ENCODE results near the gene CCL13. TPM values are rescaled to one million over a fixed set of nuclear protein-coding genes. Genes with fewer than 3 reads are reported as not detected.

The CCL13 gene
- total and polyA plus RNA-seq, 2 of the 8 experiments (the other 6 are each of a cell fraction or from before 2014, with no cell fraction given), result not detected

GRCh38 chr17:34349751-34350150 is 6.5 kb upstream of the CCL13 start:
- POLR2A ChIA-PET (ENCODE audit: partially characterized antibody), result no interaction called here

More at GRCh38 chr17:34349751-34350150, 6.5 kb upstream of the CCL13 start:
- Histone ChIP-seq H3K27me3 (replicated peaks in 1 of 4; ENCODE audit: control insufficient read depth in 3 of 4, extremely low read depth in 1 of 4, insufficient read depth in 3 of 4, low read length in 3 of 4) (no peaks in the 10 kb centered on the region), H2AFZ (ENCODE audit: low read length) (no peak overlapping the region), H2BK15ac (ENCODE audit: low read length) (no peak overlapping the region), H3K14ac (ENCODE audit: insufficient read length) (no peak overlapping the region), H3K23me2 (ENCODE audit: low read depth, low read length) (no peaks in the 10 kb centered on the region), H4K91ac (replicated peaks; ENCODE audit: insufficient read length, low read length) (no peak overlapping the region), H2BK12ac (ENCODE audit: low read depth, low read length) (no peak overlapping the region), H2BK120ac (replicated peaks; ENCODE audit: low read depth, low read length) (no peak overlapping the region), H2BK20ac (ENCODE audit: low read length) (no peak overlapping the region), H2AK5ac (ENCODE audit: low read depth, low read length) (no peak overlapping the region), H3K9ac (replicated peaks in 1 of 4; ENCODE audit: extremely low read depth in 1 of 4, low read depth in 3 of 4, low read length in 3 of 4) (no peak overlapping the region), H4K5ac (ENCODE audit: insufficient read length, low read depth, low read length) (no peak overlapping the region), H4K20me1 (replicated peaks in 1 of 2; ENCODE audit: control insufficient read depth in 1 of 2, insufficient read depth in 2 of 2, low read length in 2 of 2) (no peaks in the 10 kb centered on the region), H3K23ac (ENCODE audit: insufficient read length) (no peak overlapping the region), H3K4me2 (ENCODE audit: insufficient read depth in 1 of 2, low read depth in 2 of 2, low read length in 2 of 2) (no peak overlapping the region), H3K18ac (ENCODE audit: extremely low read depth, low read length) (no peak overlapping the region), H3K4me1 (replicated peaks in 1 of 4; ENCODE audit: control insufficient read depth in 3 of 4, insufficient read depth in 4 of 4, low read length in 3 of 4) (peaks cover 0 to 3% (median 0%) of the 10 kb centered on the region in 4 experiments; a peak in 1 of 7 replicates), H2BK5ac (ENCODE audit: low read depth, low read length) (no peak overlapping the region), H3K4ac (replicated peaks; ENCODE audit: insufficient read length, low read depth, low read length) (no peak overlapping the region), H3K9me3 (ENCODE audit: insufficient read depth in 2 of 2, low read depth in 1 of 2, low read length in 1 of 2) (no peaks in the 10 kb centered on the region), H3K56ac (replicated peaks; ENCODE audit: insufficient read length, low read depth, low read length) (no peak overlapping the region), H3K27ac (ENCODE audit: low read depth, low read length) (no peak overlapping the region), H4K8ac (ENCODE audit: extremely low read depth, insufficient read depth, low read length) (no peak overlapping the region), H3K36me3 (ENCODE audit: control insufficient read depth in 2 of 4, insufficient read depth in 4 of 4, low read length in 3 of 4) (no peaks in the 10 kb centered on the region), H3K4me3 (ENCODE audit: extremely low read depth in 1 of 4, insufficient read depth in 2 of 4, low read depth in 3 of 4, low read length in 4 of 4) (no peak overlapping the region), H3K79me1 (ENCODE audit: low read depth, low read length) (no peaks in the 10 kb centered on the region), H3K79me2 (ENCODE audit: control insufficient read depth in 1 of 2, insufficient read depth in 2 of 2, low read length in 2 of 2) (no peaks in the 10 kb centered on the region)
- TF ChIP-seq NRF1 (IDR thresholded peaks at IDR 0.05; ENCODE audit: low read depth, low read length) (no peak), CBX8 (IDR thresholded peaks at IDR 0.05; ENCODE audit: borderline replicate concordance, low read depth, low read length) (no peak), EZH2 (IDR thresholded peaks at IDR 0.05; ENCODE audit: low read depth, low read length, severe bottlenecking) (no peak), CTBP2 (IDR thresholded peaks at IDR 0.05; ENCODE audit: borderline replicate concordance, insufficient read depth, insufficient read length, low read length) (no peak), RNF2 (IDR thresholded peaks at IDR 0.05; ENCODE audit: borderline replicate concordance, low read depth, low read length, missing control alignments, poor library complexity, severe bottlenecking) (no peak), GTF2F1 (IDR thresholded peaks at IDR 0.05; ENCODE audit: borderline replicate concordance, low read depth, low read length) (no peak), SUZ12 (IDR thresholded peaks at IDR 0.05; ENCODE audit: low read length) (no peak), KDM1A (IDR thresholded peaks at IDR 0.05; ENCODE audit: borderline replicate concordance, low read length) (no peak), NANOG (IDR thresholded peaks at IDR 0.05; ENCODE audit: insufficient read depth, low read depth, low read length, poor library complexity, severe bottlenecking) (no peak)
- FAIRE-seq, result no peak
- no peak for DNase-seq (ENCODE audit: low read depth in 1 of 2, low spot score in 2 of 2)
- 91% methylated on average over 4 of the region's 4 CpGs; no CpG with 5 or more reads in 1 of the 2 experiments for whole genome bisulfite sequencing, 2 experiments (ENCODE audit: extremely low coverage in 1 of 2, insufficient coverage in 1 of 2, insufficient read length in 1 of 2, insufficient replicate concordance in 2 of 2, low coverage in 1 of 2, low lambda C conversion rate in 2 of 2, missing lambda C conversion rate in 1 of 2)
- CTCF ChIA-PET (ENCODE audit: partially characterized antibody), result interaction anchor here (0.5 to 2.1 kb wide), 8 partner anchors 12 to 405 kb away, joined by 3 to 26 read pairs (median 4); partner anchors contain the start of gene CCL1
